ENCODE data around the gene PGM3. TPM values are rescaled to one million over a fixed set of nuclear protein-coding genes. Genes with fewer than 3 reads are reported as not detected.

Gene PGM3
- polyA plus RNA-seq, 1 of the 3 experiments (the other 2 are of a cell fraction): 24.2 TPM

DNA sequence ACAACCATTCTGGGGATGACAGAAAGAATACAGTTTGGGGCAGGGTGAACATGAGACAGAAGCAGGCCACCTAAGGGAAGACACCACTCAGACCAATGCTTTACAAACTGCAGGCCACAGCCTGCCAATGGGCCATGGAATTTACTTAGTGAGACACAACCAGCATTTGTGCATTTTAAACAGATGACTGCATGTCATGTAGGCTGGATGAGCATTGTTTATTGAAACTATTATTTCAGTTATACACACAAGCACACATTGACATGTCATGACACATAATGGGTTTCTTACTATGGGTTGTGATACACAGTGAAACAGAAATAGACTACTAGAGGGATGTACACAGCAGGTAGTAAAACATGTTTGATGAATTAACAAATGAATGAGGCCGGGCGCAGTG is 8.0 kb downstream of the PGM3 start:
- no peaks in the 10 kb centered on the region for H3K9me3 ChIP-seq
- H3K27ac ChIP-seq (ENCODE audit: low read depth in 2 of 2, low read length in 1 of 2): peak overlapping the region in 1 of 2 experiments; percentile 90; a peak in 1 of 4 replicates
- 100% methylated on average over 2 of the region's 2 CpGs for WGBS (ENCODE audit: low lambda C conversion rate)
- no peak for DNase-seq
- H3K9me2 ChIP-seq: no peaks in the 10 kb centered on the region
- no peaks in the 10 kb centered on the region for H3K27me3 ChIP-seq (ENCODE audit: insufficient read depth)
- no peak overlapping the region for H3K9ac ChIP-seq
- no peak overlapping the region for H3K4me2 ChIP-seq
- peaks cover 75% of the 10 kb centered on the region for H3K79me2 ChIP-seq (ENCODE audit: insufficient read depth)
- H3K4me1 ChIP-seq (ENCODE audit: control insufficient read depth in 1 of 2, insufficient read depth in 2 of 2, low read depth in 1 of 2, low read length in 1 of 2): peaks cover 0 to 24% of the 10 kb centered on the region in 2 experiments; a peak in 2 of 4 replicates
- no peak overlapping the region for H3K4me3 ChIP-seq (ENCODE audit: low read depth in 2 of 2, low read length in 1 of 2)
- peaks cover 33% of the 10 kb centered on the region for H3F3A ChIP-seq (replicated peaks; ENCODE audit: insufficient read depth)
- peaks cover 18% of the 10 kb centered on the region for H4K20me1 ChIP-seq (ENCODE audit: insufficient read depth)
- POLR2A ChIA-PET: no interaction called here
- CTCF ChIA-PET: interaction anchor here (6.6 kb wide), 1 partner anchor 119 kb away, joined by 34 read pairs; the partner anchor contains the start of genes DOP1A and UBE3D
- TF ChIP-seq RAD21 (IDR thresholded peaks at IDR 0.05; ENCODE audit: low read length) (no peak), SIN3A (IDR thresholded peaks at IDR 0.05; ENCODE audit: borderline replicate concordance, low read depth, low read length) (no peak), YY1 (IDR thresholded peaks at IDR 0.05; ENCODE audit: low read depth) (no peak), USF2 (IDR thresholded peaks at IDR 0.05; ENCODE audit: borderline replicate concordance, low read depth, low read length) (no peak), TEAD4 (IDR thresholded peaks at IDR 0.05; ENCODE audit: borderline replicate concordance, insufficient read depth) (no peak), FOXM1 (IDR thresholded peaks at IDR 0.05; ENCODE audit: low read depth) (no peak), MXI1 (IDR thresholded peaks at IDR 0.05; ENCODE audit: low read depth, low read length) (no peak), RCOR1 (IDR thresholded peaks at IDR 0.05; ENCODE audit: low read length) (no peak)
- H3K36me3 ChIP-seq (replicated peaks in 1 of 2; ENCODE audit: control insufficient read depth in 1 of 2, insufficient read depth in 2 of 2, low read length in 1 of 2): peaks cover 82 to 84% of the 10 kb centered on the region in 2 experiments
- H2AFZ ChIP-seq (ENCODE audit: low read depth): no peak overlapping the region

DNA sequence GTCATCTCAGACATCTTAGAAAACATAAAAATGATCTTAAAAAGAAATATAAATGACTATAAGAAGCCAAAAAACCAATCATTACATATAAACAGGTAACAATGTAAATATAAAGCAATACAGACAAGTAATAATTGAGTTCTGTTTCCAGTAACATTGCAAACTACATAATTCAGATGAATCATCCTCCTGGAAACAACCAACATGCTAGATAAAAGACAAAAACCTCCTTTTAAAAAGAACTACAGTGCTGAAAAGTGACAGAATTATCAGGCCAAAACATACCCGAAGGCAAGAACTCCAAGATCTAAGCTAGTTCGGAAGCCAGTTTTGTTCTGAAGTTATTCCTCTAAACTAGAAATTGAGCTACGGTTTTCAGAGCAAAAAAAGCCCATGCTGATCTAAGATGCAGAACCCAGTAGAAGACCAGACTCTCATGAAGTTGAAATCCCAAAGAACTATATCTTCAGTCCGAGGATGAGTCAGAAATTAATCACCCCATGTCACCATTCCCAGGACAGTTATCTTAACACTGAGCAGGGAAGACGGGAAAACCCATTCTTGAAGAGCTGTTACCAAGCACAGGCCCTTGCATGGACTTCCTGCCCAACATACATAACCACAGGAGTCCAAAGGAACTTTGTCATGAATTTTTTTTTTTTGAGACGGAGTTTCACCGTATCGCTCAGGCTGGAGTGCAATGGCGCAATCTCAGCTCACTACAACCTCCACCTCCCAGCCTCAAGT is 9.8 kb downstream of the PGM3 start:
- Histone ChIP-seq H2AFZ (ENCODE audit: low read depth) (no peak overlapping the region), H3K9me3 (no peaks in the 10 kb centered on the region), H3K36me3 (replicated peaks in 1 of 2; ENCODE audit: control insufficient read depth in 1 of 2, insufficient read depth in 2 of 2, low read length in 1 of 2) (peaks cover 81 to 82% of the 10 kb centered on the region in 2 experiments), H3K9me2 (no peaks in the 10 kb centered on the region), H3K4me1 (ENCODE audit: control insufficient read depth in 1 of 2, insufficient read depth in 2 of 2, low read depth in 1 of 2, low read length in 1 of 2) (peaks cover 0 to 23% of the 10 kb centered on the region in 2 experiments; a peak in 2 of 4 replicates), H3K79me2 (ENCODE audit: insufficient read depth) (peaks cover 56% of the 10 kb centered on the region), H3F3A (replicated peaks; ENCODE audit: insufficient read depth) (peaks cover 33% of the 10 kb centered on the region), H3K4me3 (ENCODE audit: low read depth in 2 of 2, low read length in 1 of 2) (peak overlapping the region in 1 of 2 experiments; percentile 3; a peak in 1 of 4 replicates), H4K20me1 (ENCODE audit: insufficient read depth) (peaks cover 6% of the 10 kb centered on the region; the same call in 1 of the 2 replicates), H3K9ac (peak overlapping the region; percentile 24; the same call in 1 of the 2 replicates), H3K27me3 (ENCODE audit: insufficient read depth) (no peaks in the 10 kb centered on the region), H3K4me2 (peak overlapping the region; percentile 50; the same call in 1 of the 2 replicates), H3K27ac (ENCODE audit: low read depth in 2 of 2, low read length in 1 of 2) (peak overlapping the region; percentile 62 to 90; a peak in 3 of 4 replicates)
- ChIA-PET POLR2A (no interaction called here), CTCF (interaction anchor here (0.8 to 1.8 kb wide), 4 partner anchors 9 to 118 kb away, joined by 3 to 5 read pairs (median 3); partner anchors contain the start of gene UBE3D)
- 41% methylated on average over 9 of the region's 9 CpGs for WGBS (ENCODE audit: low lambda C conversion rate)
- no peak for DNase-seq
- TF ChIP-seq RCOR1 (IDR thresholded peaks at IDR 0.05; ENCODE audit: low read length): no peak
- TF ChIP-seq IRF3 (IDR thresholded peaks at IDR 0.05; ENCODE audit: low read depth, low read length): no peak
- TF ChIP-seq FOSL2 (IDR thresholded peaks at IDR 0.05; ENCODE audit: borderline replicate concordance, low read depth): peak; percentile 88
- no peak for TF ChIP-seq RAD21 (IDR thresholded peaks at IDR 0.05; ENCODE audit: low read length)
- TF ChIP-seq, protein P1, sequence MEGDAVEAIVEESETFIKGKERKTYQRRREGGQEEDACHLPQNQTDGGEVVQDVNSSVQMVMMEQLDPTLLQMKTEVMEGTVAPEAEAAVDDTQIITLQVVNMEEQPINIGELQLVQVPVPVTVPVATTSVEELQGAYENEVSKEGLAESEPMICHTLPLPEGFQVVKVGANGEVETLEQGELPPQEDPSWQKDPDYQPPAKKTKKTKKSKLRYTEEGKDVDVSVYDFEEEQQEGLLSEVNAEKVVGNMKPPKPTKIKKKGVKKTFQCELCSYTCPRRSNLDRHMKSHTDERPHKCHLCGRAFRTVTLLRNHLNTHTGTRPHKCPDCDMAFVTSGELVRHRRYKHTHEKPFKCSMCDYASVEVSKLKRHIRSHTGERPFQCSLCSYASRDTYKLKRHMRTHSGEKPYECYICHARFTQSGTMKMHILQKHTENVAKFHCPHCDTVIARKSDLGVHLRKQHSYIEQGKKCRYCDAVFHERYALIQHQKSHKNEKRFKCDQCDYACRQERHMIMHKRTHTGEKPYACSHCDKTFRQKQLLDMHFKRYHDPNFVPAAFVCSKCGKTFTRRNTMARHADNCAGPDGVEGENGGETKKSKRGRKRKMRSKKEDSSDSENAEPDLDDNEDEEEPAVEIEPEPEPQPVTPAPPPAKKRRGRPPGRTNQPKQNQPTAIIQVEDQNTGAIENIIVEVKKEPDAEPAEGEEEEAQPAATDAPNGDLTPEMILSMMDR (IDR thresholded peaks at IDR 0.05): no peak
- peak; percentile 89 for TF ChIP-seq TCF12 (IDR thresholded peaks at IDR 0.05)
- TF ChIP-seq, protein P2, sequence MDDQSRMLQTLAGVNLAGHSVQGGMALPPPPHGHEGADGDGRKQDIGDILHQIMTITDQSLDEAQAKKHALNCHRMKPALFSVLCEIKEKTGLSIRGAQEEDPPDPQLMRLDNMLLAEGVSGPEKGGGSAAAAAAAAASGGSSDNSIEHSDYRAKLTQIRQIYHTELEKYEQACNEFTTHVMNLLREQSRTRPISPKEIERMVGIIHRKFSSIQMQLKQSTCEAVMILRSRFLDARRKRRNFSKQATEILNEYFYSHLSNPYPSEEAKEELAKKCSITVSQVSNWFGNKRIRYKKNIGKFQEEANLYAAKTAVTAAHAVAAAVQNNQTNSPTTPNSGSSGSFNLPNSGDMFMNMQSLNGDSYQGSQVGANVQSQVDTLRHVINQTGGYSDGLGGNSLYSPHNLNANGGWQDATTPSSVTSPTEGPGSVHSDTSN (IDR thresholded peaks at IDR 0.05): peak; percentile 87
- no peak for TF ChIP-seq MAX (IDR thresholded peaks at IDR 0.05; ENCODE audit: low read depth)
- TF ChIP-seq RXRA (IDR thresholded peaks at IDR 0.05; ENCODE audit: borderline replicate concordance, low read depth): peak; percentile 22; the same call in 1 of the 2 replicates
- TF ChIP-seq NRF1 (IDR thresholded peaks at IDR 0.05; ENCODE audit: low read depth, low read length): no peak
- TF ChIP-seq EP300 (IDR thresholded peaks at IDR 0.05; ENCODE audit: borderline replicate concordance in 1 of 2, low read depth in 1 of 2, low read length in 1 of 2): peak in 1 of 2 experiments; percentile 75; a peak in 2 of 4 replicates
- no peak for TF ChIP-seq USF2 (IDR thresholded peaks at IDR 0.05; ENCODE audit: borderline replicate concordance, low read depth, low read length)
